ENCODE measurements around the gene PKD2. TPM values are rescaled to one million over a fixed set of nuclear protein-coding genes. Genes with fewer than 3 reads are reported as not detected.

Gene PKD2
- total RNA-seq, 1 experiment from 2014 or later = 12.9 TPM

GRCh38 chr4:87982446-87983010, 24.9 kb upstream of the PKD2 start:
- no peak overlapping the region for H3K27ac ChIP-seq (ENCODE audit: low read length)

GRCh38 chr4:87983996-87984395, 23.4 kb upstream of the PKD2 start:
- DNase-seq = no peak
- CTCF ChIA-PET = no interaction called here
- intact Hi-C loops (cut with micrococcal nuclease) = no loop called here
- no peak overlapping the region for H3K27ac ChIP-seq (ENCODE audit: low read length)
- H2AFZ ChIP-seq (ENCODE audit: low read length) = no peak overlapping the region
- H3K9ac ChIP-seq (ENCODE audit: low read length) = no peak overlapping the region
- no TSS peak for BruUV-seq (replicated peaks)
- H3K27me3 ChIP-seq (ENCODE audit: low read length) = no peaks in the 10 kb centered on the region
- no peak overlapping the region for H3K4me3 ChIP-seq (ENCODE audit: low read length)
- POLR2A ChIA-PET (ENCODE audit: unreplicated experiment) = no interaction called here
- H3K79me2 ChIP-seq (ENCODE audit: low read length) = no peaks in the 10 kb centered on the region
- H3K9me2 ChIP-seq (replicated peaks; ENCODE audit: low read length) = no peaks in the 10 kb centered on the region
- no peaks in the 10 kb centered on the region for H3K4me1 ChIP-seq (ENCODE audit: insufficient read depth, low read length)
- no peak for ATAC-seq
- H3F3A ChIP-seq (ENCODE audit: low read length, unreplicated experiment) = no peaks in the 10 kb centered on the region
- no peaks in the 10 kb centered on the region for H3K36me3 ChIP-seq (ENCODE audit: low read depth, low read length)
- H3K9me3 ChIP-seq (ENCODE audit: low read length) = no peaks in the 10 kb centered on the region
- no peak overlapping the region for H3K4me2 ChIP-seq (ENCODE audit: low read length)
- H4K20me1 ChIP-seq (ENCODE audit: low read length) = no peaks in the 10 kb centered on the region
- TF ChIP-seq EZH2phosphoT487 (IDR thresholded peaks at IDR 0.05; ENCODE audit: borderline replicate concordance, low read length) = no peak
- TF ChIP-seq CTCF (conservative IDR thresholded peaks at IDR 0.05; ENCODE audit: low read depth, low read length) = no peak
- TF ChIP-seq EZH2 (IDR thresholded peaks at IDR 0.05; ENCODE audit: low read length, unreplicated experiment) = no peak

More at GRCh38 chr4:87982446-87983010, 24.9 kb upstream of the PKD2 start:
- Histone ChIP-seq H3K4me3 (ENCODE audit: low read length) (no peak overlapping the region), H3K79me2 (ENCODE audit: low read length) (no peaks in the 10 kb centered on the region), H3K27me3 (ENCODE audit: low read length) (no peaks in the 10 kb centered on the region), H4K20me1 (ENCODE audit: low read length) (no peaks in the 10 kb centered on the region), H3K36me3 (ENCODE audit: low read depth, low read length) (no peaks in the 10 kb centered on the region), H3K9me2 (replicated peaks; ENCODE audit: low read length) (no peaks in the 10 kb centered on the region), H3K9me3 (ENCODE audit: low read length) (no peaks in the 10 kb centered on the region), H2AFZ (ENCODE audit: low read length) (no peak overlapping the region), H3K4me1 (ENCODE audit: insufficient read depth, low read length) (no peaks in the 10 kb centered on the region), H3F3A (ENCODE audit: low read length, unreplicated experiment) (no peaks in the 10 kb centered on the region), H3K4me2 (ENCODE audit: low read length) (no peak overlapping the region), H3K9ac (ENCODE audit: low read length) (no peak overlapping the region)
- ATAC-seq = no peak
- POLR2A ChIA-PET (ENCODE audit: unreplicated experiment) = no interaction called here
- no peak for TF ChIP-seq EZH2 (IDR thresholded peaks at IDR 0.05; ENCODE audit: low read length, unreplicated experiment)
- TF ChIP-seq CTCF (conservative IDR thresholded peaks at IDR 0.05; ENCODE audit: low read depth, low read length) = no peak
- TF ChIP-seq EZH2phosphoT487 (IDR thresholded peaks at IDR 0.05; ENCODE audit: borderline replicate concordance, low read length) = no peak
- CTCF ChIA-PET = no interaction called here
- intact Hi-C loops (cut with micrococcal nuclease) = no loop called here
- BruUV-seq (replicated peaks) = no TSS peak
- DNase-seq = no peak

GRCh38 chr4:87985097-87985886, 22.1 kb upstream of the PKD2 start:
- no peaks in the 10 kb centered on the region for H3K9me3 ChIP-seq (ENCODE audit: low read length)
- no peak overlapping the region for H3K4me2 ChIP-seq (ENCODE audit: low read length)
- CTCF ChIA-PET = interaction anchor here (0.5 to 0.6 kb wide), 3 partner anchors 121 to 292 kb away, joined by 3 to 6 read pairs (median 3); no protein-coding TSS in a partner anchor
- H3K27me3 ChIP-seq (ENCODE audit: low read length) = no peaks in the 10 kb centered on the region
- H3K9ac ChIP-seq (ENCODE audit: low read length) = no peak overlapping the region
- ATAC-seq (peak; percentile 99), DNase-seq (peak; percentile 74)
- no peaks in the 10 kb centered on the region for H4K20me1 ChIP-seq (ENCODE audit: low read length)
- no peak overlapping the region for H3K27ac ChIP-seq (ENCODE audit: low read length)
- H3K36me3 ChIP-seq (ENCODE audit: low read depth, low read length) = no peaks in the 10 kb centered on the region
- no peak overlapping the region for H3K4me3 ChIP-seq (ENCODE audit: low read length)
- H3F3A ChIP-seq (ENCODE audit: low read length, unreplicated experiment) = no peaks in the 10 kb centered on the region
- no peaks in the 10 kb centered on the region for H3K9me2 ChIP-seq (replicated peaks; ENCODE audit: low read length)
- H2AFZ ChIP-seq (ENCODE audit: low read length) = no peak overlapping the region
- no peaks in the 10 kb centered on the region for H3K79me2 ChIP-seq (ENCODE audit: low read length)
- intact Hi-C loops (cut with micrococcal nuclease) = loop anchor here (5.0 kb wide), 1 partner anchor 133 kb away; no protein-coding TSS in a partner anchor
- POLR2A ChIA-PET (ENCODE audit: unreplicated experiment) = no interaction called here
- BruUV-seq (replicated peaks) = no TSS peak
- peak; percentile 74 for TF ChIP-seq CTCF (conservative IDR thresholded peaks at IDR 0.05; ENCODE audit: low read depth, low read length)
- TF ChIP-seq EZH2phosphoT487 (IDR thresholded peaks at IDR 0.05; ENCODE audit: borderline replicate concordance, low read length) = no peak
- H3K4me1 ChIP-seq (ENCODE audit: insufficient read depth, low read length) = no peaks in the 10 kb centered on the region
